OCI-LY3 (cell line): Measurements from ENCODE around the gene MYO3A.

Source experiments
- H2AFZ ChIP-seq: fragments of 200-600, 300-600 bp; shearing (Covaris generic); 2 replicates; pipeline ENCODE4 v1.6.0; 2014; ENCODE audit warnings: antibody characterized with exemption, low read depth, low read length
- H3K27ac ChIP-seq: fragments of 200-600, 300-600 bp; sonication (generic); 2 replicates; pipeline ENCODE4 v1.5.1; 2014; ENCODE audit warnings: mild to moderate bottlenecking, low read length, moderate library complexity, mixed read lengths
- H3K27me3 ChIP-seq: fragments of 200-600, 300-600 bp; sonication (generic); 2 replicates; pipeline ENCODE4 v1.6.1; 2014; ENCODE audit warnings: low read depth, low read length, mixed read lengths
- H3K36me3 ChIP-seq: fragments of 200-600, 300-600 bp; sonication (generic); replicated peaks from 2 replicates; pipeline ENCODE3; 2014; ENCODE audit warnings: low read depth, low read length, mixed read lengths
- H3K4me1 ChIP-seq: fragments of 300-600, 200-600 bp; sonication (generic); 2 replicates; pipeline ENCODE4 v1.6.1; 2014; ENCODE audit warnings: low read length, mixed read lengths
- H3K4me2 ChIP-seq: fragments of 200-600, 300-600 bp; sonication (generic); 2 replicates; pipeline ENCODE4 v1.6.1; 2014; ENCODE audit warnings: low read length, mixed read lengths
- H3K4me3 ChIP-seq: fragments of 300-600, 200-600 bp; sonication (generic); 2 replicates; pipeline ENCODE4 v1.5.1; 2014; ENCODE audit warnings: antibody characterized with exemption, mild to moderate bottlenecking, low read length, moderate library complexity
- H3K79me2 ChIP-seq: fragments of 300-600, 200-600 bp; shearing (Covaris generic); 2 replicates; pipeline ENCODE4 v1.6.1; 2014; ENCODE audit warnings: mild to moderate bottlenecking, low read length, mixed read lengths
- H3K9ac ChIP-seq: fragments of 300-600, 200-600 bp; shearing (Covaris generic); 2 replicates; pipeline ENCODE4 v1.6.0; 2014; ENCODE audit warnings: mild to moderate bottlenecking, low read length, moderate library complexity
- H3K9me3 ChIP-seq: fragments of 200-600, 300-600 bp; shearing (Covaris generic); 2 replicates; pipeline ENCODE4 v1.6.1; 2014; ENCODE audit warnings: low read length, mixed read lengths; ENCODE audit not compliant: insufficient read depth
- H4K20me1 ChIP-seq: fragments of 200-600, 300-600 bp; sonication (generic); 2 replicates; pipeline ENCODE4 v1.6.1; 2016; ENCODE audit warnings: low read length, mixed read lengths; ENCODE audit not compliant: insufficient read depth
- CTCF ChIP-seq: fragments of 200-600, 300-600 bp; sonication (generic); IDR thresholded peaks from 2 replicates; pipeline ENCODE4 v1.5.1; 2014; ENCODE audit warnings: antibody characterized with exemption, low read length, low read depth
- EZH2phosphoT487 ChIP-seq: fragments of 200-600 bp; shearing (Covaris generic); IDR thresholded peaks from 2 replicates; pipeline ENCODE4 v1.6.1; 2018; ENCODE audit warnings: antibody characterized with exemption, mixed run types, low read depth

The MYO3A gene

GRCh38 chr10:26015092-26015491, 81.1 kb downstream of the MYO3A start:
- no peaks in the 10 kb centered on the region for H4K20me1 ChIP-seq
- TF ChIP-seq CTCF = no peak
- TF ChIP-seq EZH2phosphoT487 = no peak

GRCh38 chr10:26022831-26023230, 88.8 kb downstream of the MYO3A start:
- Histone ChIP-seq H4K20me1 (no peaks in the 10 kb centered on the region), H3K4me2 (no peak overlapping the region), H3K9ac (no peak overlapping the region), H3K27ac (no peak overlapping the region), H2AFZ (no peak overlapping the region), H3K36me3 (no peaks in the 10 kb centered on the region), H3K9me3 (no peaks in the 10 kb centered on the region), H3K27me3 (no peaks in the 10 kb centered on the region), H3K4me3 (no peak overlapping the region), H3K4me1 (peaks cover 9% of the 10 kb centered on the region), H3K79me2 (no peaks in the 10 kb centered on the region)
- TF ChIP-seq EZH2phosphoT487 = no peak
- TF ChIP-seq CTCF = no peak

More at GRCh38 chr10:26015092-26015491, 81.1 kb downstream of the MYO3A start:
- no peaks in the 10 kb centered on the region for H3K36me3 ChIP-seq
- H3K27me3 ChIP-seq = no peaks in the 10 kb centered on the region
- no peak overlapping the region for H2AFZ ChIP-seq
- H3K9ac ChIP-seq = no peak overlapping the region
- no peaks in the 10 kb centered on the region for H3K9me3 ChIP-seq
- H3K4me1 ChIP-seq = no peaks in the 10 kb centered on the region
- no peak overlapping the region for H3K27ac ChIP-seq
- no peaks in the 10 kb centered on the region for H3K79me2 ChIP-seq
- no peak overlapping the region for H3K4me2 ChIP-seq
- no peak overlapping the region for H3K4me3 ChIP-seq

DNA sequence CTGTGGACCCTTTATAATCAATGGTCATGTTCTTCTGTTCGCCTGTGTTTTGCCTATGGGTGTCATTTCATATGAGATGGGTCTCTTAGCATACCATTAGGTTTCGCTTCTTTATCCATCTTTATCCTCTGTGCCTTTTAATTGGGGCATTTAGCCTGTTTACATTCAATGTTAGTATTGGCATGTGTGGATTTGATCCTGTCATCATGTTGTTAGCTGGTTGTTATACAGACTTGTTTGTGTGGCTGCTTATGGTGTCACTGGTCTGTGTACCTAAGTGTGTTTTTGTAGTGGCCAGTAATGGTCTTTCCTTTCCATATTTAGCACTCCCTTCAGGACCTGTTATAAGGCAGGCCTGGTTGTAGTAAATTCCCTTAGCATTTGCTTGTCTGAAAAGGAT, 90.3 kb downstream of the MYO3A start:
- no peak overlapping the region for H3K4me3 ChIP-seq
- H3K4me2 ChIP-seq = no peak overlapping the region

GRCh38 chr10:26025523-26025922, 91.5 kb downstream of the MYO3A start:
- Histone ChIP-seq H3K4me3 (no peak overlapping the region), H3K4me2 (no peak overlapping the region), H3K9ac (no peak overlapping the region), H3K9me3 (no peaks in the 10 kb centered on the region), H3K27ac (no peak overlapping the region), H3K36me3 (no peaks in the 10 kb centered on the region), H3K27me3 (no peaks in the 10 kb centered on the region), H3K79me2 (no peaks in the 10 kb centered on the region), H4K20me1 (no peaks in the 10 kb centered on the region), H3K4me1 (peaks cover 9% of the 10 kb centered on the region), H2AFZ (no peak overlapping the region)
- TF ChIP-seq CTCF (no peak), EZH2phosphoT487 (no peak)

More for the DNA sequence above, 90.3 kb downstream of the MYO3A start:
- Histone ChIP-seq H3K27ac (no peak overlapping the region), H4K20me1 (no peaks in the 10 kb centered on the region), H2AFZ (no peak overlapping the region), H3K9me3 (no peaks in the 10 kb centered on the region), H3K79me2 (no peaks in the 10 kb centered on the region), H3K27me3 (no peaks in the 10 kb centered on the region), H3K36me3 (no peaks in the 10 kb centered on the region), H3K4me1 (peaks cover 9% of the 10 kb centered on the region), H3K9ac (no peak overlapping the region)
- TF ChIP-seq CTCF (no peak), EZH2phosphoT487 (no peak)
